Hippocampal formation (tissue), 2 donors: ENCODE measurements around the gene CELF4.

ENCODE experiments used
- DNase-seq, 2 donors: peaks; one replicate each; lab custom pipeline; 2025; lab: John Stamatoyannopoulos, UW

Gene CELF4

DNA sequence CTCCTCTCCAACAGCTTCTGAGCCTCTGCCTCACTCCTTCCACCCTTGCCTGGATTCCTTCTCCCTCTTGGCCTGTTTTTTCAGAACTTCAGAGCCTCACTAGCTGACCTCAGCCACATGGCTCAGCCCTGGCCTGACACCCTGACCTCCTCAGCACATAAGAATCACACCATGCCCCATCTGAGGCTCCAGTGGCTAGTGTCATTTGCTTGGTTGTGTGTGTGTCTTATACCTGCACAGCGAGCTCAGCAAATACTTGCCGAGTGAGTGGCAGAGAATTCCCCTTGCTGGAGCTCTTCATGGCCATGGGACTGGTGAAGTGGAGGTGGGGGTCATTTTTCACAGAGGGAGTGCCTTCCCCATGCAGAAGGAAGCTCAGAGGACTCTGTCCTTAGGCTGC lies 70.2 kb downstream of the CELF4 start:
- no peak for DNase-seq

DNA sequence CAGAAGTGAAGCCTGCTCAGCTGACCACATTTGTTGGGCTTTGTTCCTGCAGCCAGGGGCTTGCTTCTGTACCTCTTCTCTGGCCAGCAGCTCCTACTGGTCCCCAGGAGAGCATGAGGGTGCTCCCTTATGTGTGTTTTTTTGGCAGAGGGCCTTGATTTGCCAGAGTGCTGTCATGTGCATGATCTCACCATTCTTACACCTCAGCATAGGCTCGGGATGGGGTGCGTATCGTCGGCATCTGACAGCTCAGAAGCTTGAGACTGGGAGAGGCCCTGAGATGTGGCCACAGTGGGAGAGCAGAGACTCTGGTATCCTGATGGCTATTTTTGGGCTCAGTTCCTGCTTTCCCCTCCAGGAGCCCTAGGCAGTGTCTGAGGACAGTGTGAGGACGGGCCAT lies 71.2 kb downstream of the CELF4 start:
- no peak for DNase-seq

- no peak for DNase-seq
Observed at GRCh38 chr18:37493352-37493935, 72.2 kb downstream of the CELF4 start.

- DNase-seq = no peak
Observed at GRCh38 chr18:37492952-37493351, 72.6 kb downstream of the CELF4 start.

GRCh38 chr18:37491526-37491925 lies 74.1 kb downstream of the CELF4 start:
- DNase-seq = no peak

DNA sequence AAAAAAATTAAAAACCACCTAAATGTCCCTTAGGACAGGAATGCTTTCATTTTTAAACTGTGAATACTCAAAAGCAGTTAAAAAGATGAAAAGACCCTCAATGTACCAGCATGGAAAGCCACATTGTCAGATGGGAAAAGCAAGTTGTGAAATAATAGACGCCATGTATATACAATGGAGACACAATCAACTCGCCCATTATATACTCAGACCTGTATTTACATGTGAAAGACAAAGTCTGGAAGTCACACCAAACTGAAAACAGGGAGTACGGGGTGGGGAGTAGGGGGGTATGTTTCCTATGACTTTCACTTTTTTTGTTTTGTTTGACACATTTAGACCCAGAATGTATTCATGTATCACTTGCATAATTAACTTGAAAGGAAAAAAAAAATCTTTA lies 75.6 kb downstream of the CELF4 start:
- no peak for DNase-seq

GRCh38 chr18:37489011-37489410 lies 76.6 kb downstream of the CELF4 start:
- no peak for DNase-seq

DNA sequence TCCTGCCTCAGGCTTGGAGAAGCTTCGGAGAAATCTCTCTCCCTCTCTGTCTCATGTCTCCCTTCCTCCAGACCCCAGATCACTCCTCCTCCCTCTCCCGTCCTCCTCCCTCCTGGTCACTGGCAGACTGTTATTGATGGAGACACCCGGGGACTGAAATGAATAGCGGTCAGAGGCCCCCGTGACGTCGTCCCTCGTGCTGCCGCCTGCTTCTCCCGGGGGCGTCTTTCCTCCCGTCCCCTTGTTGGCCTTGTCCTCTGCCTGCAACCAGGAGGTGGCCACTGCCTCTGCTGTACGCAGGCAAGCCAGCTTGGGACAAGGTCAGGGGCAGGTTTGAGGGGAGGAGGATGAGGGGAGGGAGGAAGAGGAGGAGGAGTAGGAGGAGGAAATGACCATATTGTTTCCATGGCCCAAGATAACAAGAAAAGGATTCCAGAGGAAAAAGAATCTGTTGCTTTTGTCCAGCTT lies 78.2 kb downstream of the CELF4 start:
- no peak for DNase-seq

DNA sequence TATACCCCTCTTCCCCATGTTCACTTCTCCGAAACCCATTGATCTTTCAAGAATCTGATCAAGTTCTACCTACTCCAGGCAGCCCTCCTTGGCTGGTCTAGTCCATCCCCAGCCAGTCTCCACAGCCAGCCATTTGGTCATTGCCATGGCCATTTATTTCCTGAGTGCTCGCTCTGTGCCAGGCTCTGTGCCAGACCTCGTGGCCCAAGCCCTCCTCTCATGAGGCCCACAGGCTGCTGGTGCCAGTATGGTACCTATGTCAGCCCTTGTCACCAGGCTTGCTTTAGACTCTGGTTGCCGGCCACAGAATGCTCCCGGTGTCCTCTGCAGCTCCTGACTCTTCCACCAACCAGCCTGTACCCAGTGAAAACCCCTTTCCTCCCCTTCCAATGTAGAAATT lies 78.8 kb downstream of the CELF4 start:
- no peak for DNase-seq

GRCh38 chr18:37484983-37485834 lies 80.4 kb downstream of the CELF4 start:
- DNase-seq = no peak

DNA sequence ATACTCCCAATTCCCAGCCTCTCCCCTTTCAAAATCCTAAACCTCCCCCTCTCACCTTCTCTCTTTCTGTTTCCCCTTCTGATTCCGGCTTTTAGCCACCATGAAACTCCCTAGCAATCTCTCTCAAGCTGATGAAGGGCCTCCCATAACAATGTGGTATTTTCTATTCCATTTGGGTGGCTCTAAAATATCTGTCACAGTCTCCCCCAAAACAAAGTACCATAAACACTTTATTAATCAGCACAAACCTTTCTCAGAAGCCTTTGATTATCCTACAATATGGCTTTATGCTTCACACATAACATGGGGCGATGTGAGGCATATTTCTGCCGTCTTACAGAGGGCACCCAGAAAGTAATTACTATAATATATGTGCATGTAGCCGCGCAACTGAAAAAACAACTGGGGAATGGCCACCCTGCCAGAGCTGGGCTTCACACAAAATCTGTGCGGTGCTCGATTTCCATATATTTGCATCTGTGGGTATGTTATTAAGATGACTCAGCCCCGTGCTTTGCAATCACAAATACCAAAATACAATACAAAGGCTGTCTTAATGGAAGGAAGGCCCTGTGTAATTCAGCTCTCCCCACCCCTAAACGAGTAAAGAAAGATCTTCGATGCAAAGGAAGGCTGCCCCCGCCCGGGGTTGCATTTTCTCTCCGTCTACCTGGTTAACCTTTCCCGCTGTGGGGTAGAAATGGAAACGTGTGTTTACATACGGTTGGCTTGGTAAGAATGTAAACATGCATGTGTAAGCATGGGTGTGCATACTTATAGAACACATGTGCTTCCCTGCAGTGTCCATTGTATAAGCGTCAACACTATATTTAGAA lies 81.4 kb downstream of the CELF4 start:
- no peak for DNase-seq

- no peak for DNase-seq
Observed at GRCh38 chr18:37483221-37483971, 82.2 kb downstream of the CELF4 start.

GRCh38 chr18:37482433-37482832 lies 83.2 kb downstream of the CELF4 start:
- DNase-seq = no peak

- DNase-seq = no peak
Observed at GRCh38 chr18:37482002-37482401, 83.6 kb downstream of the CELF4 start.

GRCh38 chr18:37481491-37481890 lies 84.1 kb downstream of the CELF4 start:
- DNase-seq = no peak

GRCh38 chr18:37481072-37481471 lies 84.5 kb downstream of the CELF4 start:
- DNase-seq = no peak

GRCh38 chr18:37476611-37477295 lies 88.8 kb downstream of the CELF4 start:
- DNase-seq = no peak

GRCh38 chr18:37476182-37476581 lies 89.4 kb downstream of the CELF4 start:
- peak in 1 of 2 donors; percentile 6 for DNase-seq

- no peak for DNase-seq
Observed at GRCh38 chr18:37473195-37473840, 92.3 kb downstream of the CELF4 start.

DNA sequence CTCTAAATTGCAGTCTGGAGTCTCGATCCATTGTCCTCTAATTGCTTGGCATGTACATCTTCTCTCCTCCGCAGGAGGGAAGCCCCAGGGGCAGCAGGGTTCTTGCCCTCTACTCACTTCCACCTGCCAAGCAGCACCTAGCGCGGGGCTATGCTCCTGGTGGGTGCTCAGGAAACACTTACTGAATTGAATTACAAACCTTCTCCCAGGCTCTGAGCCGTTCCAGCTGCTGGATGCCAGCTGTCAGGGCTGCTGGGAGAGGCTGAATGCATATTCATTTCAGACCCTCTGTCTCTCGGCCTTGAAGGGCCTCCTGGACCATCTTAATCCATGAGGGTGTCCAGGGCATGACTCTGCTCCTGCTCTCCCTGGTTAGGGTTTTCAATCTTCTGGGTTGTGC lies 94.0 kb downstream of the CELF4 start:
- DNase-seq = no peak

DNA sequence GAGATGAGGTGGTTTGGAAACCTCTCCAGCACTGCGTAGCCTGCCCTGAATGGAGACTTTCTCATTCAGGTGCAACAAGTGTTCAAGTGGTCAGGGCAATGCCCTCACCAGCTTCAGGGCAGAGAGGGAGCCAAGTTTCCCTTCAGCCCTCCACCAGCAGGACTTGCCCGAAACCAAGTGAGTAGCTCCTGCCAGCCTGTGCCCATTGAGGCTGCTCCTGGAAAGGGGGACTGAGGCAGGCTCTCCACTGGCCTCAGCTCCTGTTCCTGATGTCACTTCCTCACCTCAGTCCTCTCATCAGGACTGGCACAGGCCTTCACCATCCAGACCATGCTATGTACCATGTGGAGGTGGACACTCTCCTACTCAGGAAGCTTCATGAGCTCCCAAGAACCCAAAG lies 94.6 kb downstream of the CELF4 start:
- no peak for DNase-seq
